T-helper 1 cell treated with Interleukin-12 subunit alpha and Interleukin-12 subunit beta and Interleukin-4 antibody, amounts not matched to agents 30 ng/mL and 1 ng/mL, for 36 hours (primary cell): ENCODE measurements around the gene COL5A1. TPM values are rescaled to one million over a fixed set of nuclear protein-coding genes. Genes with fewer than 3 reads are reported as not detected.

ENCODE experiments used
- intact Hi-C: fragments of 100-400 bp; cut with micrococcal nuclease; formaldehyde crosslinking; loops from one replicate; pipeline ENCODE4 v1.15.1; 2024
- total RNA-seq: library from RNA; stranded (reverse); gene quantifications from 2 replicates; pipeline ENCODE4 v1.2.3, GENCODE V29; 2022

Gene COL5A1
- total RNA-seq, 1 donor from 2014 or later = 0.02 TPM

GRCh38 chr9:134830926-134831720, 189.5 kb downstream of the COL5A1 start:
- intact Hi-C loops = no loop called here

- intact Hi-C loops = no loop called here
Observed at GRCh38 chr9:134832471-134832870, 190.9 kb downstream of the COL5A1 start.

GRCh38 chr9:134833294-134833880, 191.8 kb downstream of the COL5A1 start:
- intact Hi-C loops = no loop called here

- intact Hi-C loops = no loop called here
Observed at GRCh38 chr9:134834217-134834956, 192.8 kb downstream of the COL5A1 start.

GRCh38 chr9:134834957-134835419, 193.4 kb downstream of the COL5A1 start:
- intact Hi-C loops = no loop called here

GRCh38 chr9:134835448-134835847, 193.8 kb downstream of the COL5A1 start:
- intact Hi-C loops = no loop called here

- intact Hi-C loops = no loop called here
Observed at GRCh38 chr9:134835987-134836386, 194.4 kb downstream of the COL5A1 start.

GRCh38 chr9:134836406-134836970, 194.9 kb downstream of the COL5A1 start:
- intact Hi-C loops = no loop called here

- intact Hi-C loops = no loop called here
Observed at GRCh38 chr9:134837529-134837928, 195.9 kb downstream of the COL5A1 start.

GRCh38 chr9:134838651-134839454, 197.2 kb downstream of the COL5A1 start:
- intact Hi-C loops = no loop called here

- intact Hi-C loops = no loop called here
Observed at GRCh38 chr9:134839455-134840125, 198.0 kb downstream of the COL5A1 start.

GRCh38 chr9:134840511-134840910, 198.9 kb downstream of the COL5A1 start:
- intact Hi-C loops = no loop called here

- intact Hi-C loops = no loop called here
Observed at GRCh38 chr9:134841180-134841904, 199.7 kb downstream of the COL5A1 start.

- intact Hi-C loops = no loop called here
Observed at GRCh38 chr9:134842321-134842720, 200.7 kb downstream of the COL5A1 start.

GRCh38 chr9:134843740-134844139, 202.1 kb downstream of the COL5A1 start:
- intact Hi-C loops = no loop called here

- intact Hi-C loops = no loop called here
Observed at GRCh38 chr9:134844821-134845220, 203.2 kb downstream of the COL5A1 start.

- intact Hi-C loops = no loop called here
Observed at GRCh38 chr9:134846187-134846586, 204.6 kb downstream of the COL5A1 start.

- intact Hi-C loops = no loop called here
Observed at GRCh38 chr9:134846699-134847098, 205.1 kb downstream of the COL5A1 start.

- intact Hi-C loops = no loop called here
Observed at GRCh38 chr9:134847138-134847537, 205.5 kb downstream of the COL5A1 start.
